AG09309 (cell line): ENCODE results near the gene ACYP2.
"Not testable (repeated sequence)": the region's sequence is repeated elsewhere in the genome, so short reads cannot be mapped to it uniquely, and the experiment has no call there.

ENCODE experiments used
- DNase-seq: peaks from one replicate; pipeline ENCODE4 v3.0.0-alpha.2; 2010; ENCODE audit warnings: low read depth
- H3K4me3 ChIP-seq: 2 replicates; pipeline ENCODE4 v1.5.1; 2011; ENCODE audit warnings: mild to moderate bottlenecking, low read depth, low read length, moderate library complexity; ENCODE audit not compliant: control insufficient read depth
- TF ChIP-seq, protein P1 (sequence below): IDR thresholded peaks from 2 replicates; pipeline ENCODE4 v1.5.1; 2011; ENCODE audit warnings: mild to moderate bottlenecking, low read depth, low read length, inconsistent platforms; ENCODE audit not compliant: insufficient read depth, control insufficient read depth; ENCODE audit errors: missing control alignments

Gene ACYP2

DNA sequence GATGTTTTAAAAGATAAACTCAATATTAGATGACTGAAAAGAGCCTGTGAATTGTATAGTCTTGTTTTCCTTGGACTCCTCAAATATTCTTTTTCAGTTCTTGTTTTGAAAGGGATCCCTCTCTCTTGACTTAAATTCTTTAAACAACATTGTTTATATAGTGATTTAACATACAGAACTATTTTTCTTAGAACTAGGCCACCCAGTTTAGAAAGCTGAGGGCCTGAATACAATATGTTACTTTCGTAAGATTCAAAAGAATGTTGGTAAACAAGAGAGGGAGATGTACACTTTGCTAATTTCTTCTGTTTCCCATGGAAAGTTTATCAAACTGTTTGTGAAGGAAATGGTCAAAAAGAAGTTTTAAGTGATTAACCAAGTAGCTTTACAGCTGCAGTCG lies 146.1 kb downstream of the ACYP2 start:
- no peak overlapping the region for H3K4me3 ChIP-seq
- no peak for DNase-seq
- TF ChIP-seq, protein P1, sequence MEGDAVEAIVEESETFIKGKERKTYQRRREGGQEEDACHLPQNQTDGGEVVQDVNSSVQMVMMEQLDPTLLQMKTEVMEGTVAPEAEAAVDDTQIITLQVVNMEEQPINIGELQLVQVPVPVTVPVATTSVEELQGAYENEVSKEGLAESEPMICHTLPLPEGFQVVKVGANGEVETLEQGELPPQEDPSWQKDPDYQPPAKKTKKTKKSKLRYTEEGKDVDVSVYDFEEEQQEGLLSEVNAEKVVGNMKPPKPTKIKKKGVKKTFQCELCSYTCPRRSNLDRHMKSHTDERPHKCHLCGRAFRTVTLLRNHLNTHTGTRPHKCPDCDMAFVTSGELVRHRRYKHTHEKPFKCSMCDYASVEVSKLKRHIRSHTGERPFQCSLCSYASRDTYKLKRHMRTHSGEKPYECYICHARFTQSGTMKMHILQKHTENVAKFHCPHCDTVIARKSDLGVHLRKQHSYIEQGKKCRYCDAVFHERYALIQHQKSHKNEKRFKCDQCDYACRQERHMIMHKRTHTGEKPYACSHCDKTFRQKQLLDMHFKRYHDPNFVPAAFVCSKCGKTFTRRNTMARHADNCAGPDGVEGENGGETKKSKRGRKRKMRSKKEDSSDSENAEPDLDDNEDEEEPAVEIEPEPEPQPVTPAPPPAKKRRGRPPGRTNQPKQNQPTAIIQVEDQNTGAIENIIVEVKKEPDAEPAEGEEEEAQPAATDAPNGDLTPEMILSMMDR: no peak

DNA sequence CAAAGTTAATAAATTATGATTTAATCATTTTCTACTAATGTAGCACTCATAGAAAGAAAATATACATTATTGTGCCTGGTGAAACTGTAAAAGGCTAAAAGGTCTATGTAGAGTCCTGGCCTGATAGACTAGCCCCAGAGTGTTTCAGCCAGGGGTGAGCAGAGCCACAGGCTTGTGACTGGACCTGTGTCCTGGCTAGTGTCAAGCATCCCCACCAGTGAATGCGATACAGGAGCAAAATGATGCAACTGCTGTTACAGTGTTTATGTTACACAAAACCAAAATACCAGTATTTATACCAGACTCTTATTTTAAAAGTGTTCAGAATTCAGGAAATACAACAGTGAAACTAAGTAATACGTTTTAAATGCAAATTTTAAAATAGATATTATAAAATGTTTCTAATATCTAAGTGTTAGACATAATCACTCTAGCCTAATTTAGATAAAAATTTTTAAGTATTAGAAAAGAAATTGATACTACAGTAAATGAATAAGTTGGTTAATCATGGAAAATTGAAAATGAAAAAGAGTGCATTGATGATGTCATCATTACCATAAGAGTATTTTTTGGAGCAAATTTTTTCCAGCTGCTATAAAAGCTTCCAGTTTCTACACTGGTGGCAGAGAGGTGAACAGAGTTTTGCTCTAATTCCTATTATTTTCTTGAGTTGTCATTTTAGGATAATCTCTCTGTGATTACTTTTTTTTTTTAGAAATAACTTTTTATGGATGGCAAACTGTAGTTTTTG lies 146.8 kb downstream of the ACYP2 start:
- TF ChIP-seq, protein P1: no peak
- DNase-seq: no peak

DNA sequence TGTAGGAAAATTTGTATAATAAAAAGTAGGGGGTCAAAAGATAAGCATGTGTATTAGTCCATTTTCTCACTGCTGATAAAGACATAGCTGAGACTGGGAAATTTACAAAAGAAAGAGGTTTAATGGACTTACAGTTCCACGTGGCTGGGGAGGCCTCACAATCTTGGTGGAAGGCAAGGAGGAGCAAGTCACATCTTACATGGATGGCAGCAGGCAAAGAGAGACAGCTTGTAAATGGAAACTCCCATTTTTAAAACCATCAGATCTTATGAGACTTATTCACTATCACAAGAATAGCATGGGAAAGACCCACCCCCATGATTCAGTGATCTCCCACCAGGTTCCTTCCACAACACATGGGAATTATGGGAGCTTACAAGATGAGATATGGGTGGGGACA lies 149.7 kb downstream of the ACYP2 start:
- DNase-seq, H3K4me3 ChIP-seq: not testable (repeated sequence)

More for the DNA sequence above, 146.8 kb downstream of the ACYP2 start:
- no peak overlapping the region for H3K4me3 ChIP-seq

DNA sequence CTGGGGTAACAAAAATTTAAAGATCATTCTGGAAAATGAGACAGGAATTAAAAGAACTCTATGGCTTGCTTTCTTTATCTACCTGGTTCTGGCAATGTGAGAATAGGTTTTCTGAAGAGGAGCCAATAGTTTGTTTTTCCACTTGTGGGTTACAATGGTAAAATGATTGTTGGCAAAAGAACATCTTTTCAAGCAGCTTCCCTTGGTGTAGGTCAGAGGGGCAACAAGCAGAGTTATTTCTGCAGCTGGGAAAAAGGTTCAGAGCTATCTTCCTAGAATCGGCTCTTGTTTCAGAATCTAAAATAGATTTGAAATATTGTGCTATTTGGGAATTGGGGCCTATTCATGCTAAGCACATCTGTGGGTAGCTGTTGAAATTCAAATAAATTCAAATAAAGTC lies 152.2 kb downstream of the ACYP2 start:
- no peak overlapping the region for H3K4me3 ChIP-seq
- DNase-seq: no peak
- TF ChIP-seq, protein P1: no peak

DNA sequence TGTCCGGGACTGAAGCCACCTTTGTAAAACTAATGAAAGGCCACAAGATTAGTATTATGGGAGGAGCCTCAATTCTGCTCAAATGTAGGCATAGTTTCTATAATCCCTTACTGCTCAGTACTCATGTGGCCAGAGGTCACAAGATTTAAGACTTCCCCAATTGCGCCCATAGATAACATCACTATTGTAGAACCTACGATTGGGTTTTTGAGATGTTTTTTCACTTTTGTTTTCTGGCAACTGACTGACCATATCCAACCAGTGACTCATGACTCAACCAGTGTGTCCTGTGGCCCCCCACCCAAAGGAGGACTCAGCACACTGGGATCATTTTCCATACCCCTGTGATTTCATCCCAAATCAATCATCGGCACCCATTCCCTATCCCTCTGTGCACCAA lies 155.8 kb downstream of the ACYP2 start:
- no peak overlapping the region for H3K4me3 ChIP-seq
- no peak for DNase-seq
- TF ChIP-seq, protein P1: no peak

DNA sequence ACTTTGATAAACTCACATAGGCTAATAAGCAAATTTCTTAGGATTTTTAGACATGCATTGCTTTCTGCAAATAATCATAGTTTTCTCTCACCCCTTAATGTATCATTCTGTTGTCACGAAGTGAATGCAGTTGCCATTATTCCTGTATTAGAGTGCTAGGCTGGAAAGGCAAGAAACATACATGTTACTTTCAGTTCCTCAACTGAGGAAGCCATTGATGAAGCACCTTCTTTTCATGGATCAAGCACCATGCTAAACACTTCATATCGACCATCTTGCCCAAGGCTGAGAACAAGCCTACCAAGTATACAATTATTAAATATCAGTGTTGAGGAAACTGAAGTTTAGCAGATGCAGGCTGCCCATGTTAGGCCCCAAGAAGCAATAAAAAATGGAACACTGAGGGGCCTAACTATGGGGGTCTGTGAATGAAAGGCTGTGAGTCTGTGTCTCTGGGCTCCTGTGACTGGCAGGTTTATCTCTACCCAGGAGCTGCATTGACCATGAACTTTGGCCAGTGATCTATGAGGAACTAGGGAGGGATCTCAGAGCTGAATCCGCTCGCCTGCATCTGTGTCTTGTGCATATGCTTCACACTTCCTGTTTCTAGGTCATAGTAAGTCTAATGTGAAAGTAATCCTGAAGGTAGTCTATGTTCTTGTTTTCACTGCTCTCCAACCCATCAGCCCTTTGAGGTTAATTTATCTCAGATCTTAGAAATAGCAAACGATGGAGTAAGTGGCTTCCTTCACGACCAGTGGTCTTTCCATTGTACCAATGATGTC lies 156.6 kb downstream of the ACYP2 start:
- TF ChIP-seq, protein P1: no peak

DNA sequence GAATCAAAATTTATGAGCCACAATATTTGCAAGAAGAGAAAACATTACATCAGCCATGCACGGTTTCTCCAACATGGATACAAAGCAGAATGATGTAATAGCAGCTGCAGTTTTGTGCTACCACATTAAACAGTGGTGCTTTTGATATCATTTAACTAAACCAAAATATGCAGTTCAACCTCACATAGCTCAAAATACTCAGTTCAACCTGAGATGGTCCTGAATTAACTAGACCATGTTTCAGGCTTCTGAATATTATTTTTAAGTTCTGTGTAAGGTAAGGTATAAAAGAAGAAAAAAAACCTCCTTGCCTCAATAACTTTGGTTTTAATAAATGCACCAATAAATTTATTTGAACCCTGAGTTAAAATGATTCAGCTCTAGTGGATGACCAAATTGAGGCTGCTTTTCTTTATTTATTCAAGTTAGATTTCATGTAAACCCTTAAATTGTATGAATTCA lies 159.4 kb downstream of the ACYP2 start:
- peak; percentile 72 for DNase-seq
- no peak overlapping the region for H3K4me3 ChIP-seq
- TF ChIP-seq, protein P1: no peak

More for the DNA sequence above, 156.6 kb downstream of the ACYP2 start:
- H3K4me3 ChIP-seq: no peak overlapping the region
- DNase-seq: no peak
